Measurements from ENCODE around the gene RXRA.

GRCh38 chr9:134390537-134390936 lies 64.3 kb downstream of the RXRA start:
- TF ChIP-seq, protein P1, sequence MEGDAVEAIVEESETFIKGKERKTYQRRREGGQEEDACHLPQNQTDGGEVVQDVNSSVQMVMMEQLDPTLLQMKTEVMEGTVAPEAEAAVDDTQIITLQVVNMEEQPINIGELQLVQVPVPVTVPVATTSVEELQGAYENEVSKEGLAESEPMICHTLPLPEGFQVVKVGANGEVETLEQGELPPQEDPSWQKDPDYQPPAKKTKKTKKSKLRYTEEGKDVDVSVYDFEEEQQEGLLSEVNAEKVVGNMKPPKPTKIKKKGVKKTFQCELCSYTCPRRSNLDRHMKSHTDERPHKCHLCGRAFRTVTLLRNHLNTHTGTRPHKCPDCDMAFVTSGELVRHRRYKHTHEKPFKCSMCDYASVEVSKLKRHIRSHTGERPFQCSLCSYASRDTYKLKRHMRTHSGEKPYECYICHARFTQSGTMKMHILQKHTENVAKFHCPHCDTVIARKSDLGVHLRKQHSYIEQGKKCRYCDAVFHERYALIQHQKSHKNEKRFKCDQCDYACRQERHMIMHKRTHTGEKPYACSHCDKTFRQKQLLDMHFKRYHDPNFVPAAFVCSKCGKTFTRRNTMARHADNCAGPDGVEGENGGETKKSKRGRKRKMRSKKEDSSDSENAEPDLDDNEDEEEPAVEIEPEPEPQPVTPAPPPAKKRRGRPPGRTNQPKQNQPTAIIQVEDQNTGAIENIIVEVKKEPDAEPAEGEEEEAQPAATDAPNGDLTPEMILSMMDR (IDR thresholded peaks at IDR 0.05; ENCODE audit: borderline replicate concordance, extremely low read depth, low read length, poor library complexity, severe bottlenecking): no peak
- TF ChIP-seq EZH2 (IDR thresholded peaks at IDR 0.05; ENCODE audit: borderline replicate concordance, low read depth, low read length, severe bottlenecking): no peak
